ENCODE data around the gene NFE2.
A peak's percentile ranks its signal among the peaks of the same experiment; 100 is the strongest.
"Not testable (repeated sequence)": the region's sequence is repeated elsewhere in the genome, so short reads cannot be mapped to it uniquely, and the experiment has no call there.

The NFE2 gene

DNA sequence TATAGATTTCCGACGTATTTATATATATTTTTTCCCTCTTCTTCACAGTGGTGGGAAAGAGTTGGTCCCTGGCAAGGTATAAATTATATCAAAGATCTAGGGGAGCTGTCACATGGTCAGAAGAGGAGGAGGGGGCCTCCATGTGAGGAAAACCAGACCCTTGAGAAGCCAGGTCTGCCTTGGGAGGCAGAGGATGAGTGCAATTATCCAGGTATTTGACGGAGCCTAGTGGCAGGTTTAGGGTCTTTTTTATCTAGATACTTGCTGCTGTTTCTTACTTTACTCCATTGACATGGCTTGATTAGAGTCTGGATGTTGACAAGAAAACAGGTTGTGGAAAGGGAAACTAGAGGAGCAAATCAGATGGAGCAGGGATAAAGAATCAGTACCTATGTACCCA, 29.6 kb upstream of the NFE2 start:
- Histone ChIP-seq H3K4me3 (ENCODE audit: low read length) (no peak overlapping the region), H3K9ac (ENCODE audit: low read length) (no peak overlapping the region), H3K4me1 (ENCODE audit: control insufficient read depth, insufficient read depth, low read length) (peaks cover 28% of the 10 kb centered on the region), H3K9me3 (ENCODE audit: control insufficient read depth, low read length) (no peaks in the 10 kb centered on the region), H3K36me3 (ENCODE audit: control insufficient read depth, insufficient read depth, low read length, severe bottlenecking) (no peaks in the 10 kb centered on the region), H3K27me3 (replicated peaks; ENCODE audit: control insufficient read depth, insufficient read depth, low read length) (no peaks in the 10 kb centered on the region)
- no peak for DNase-seq (ENCODE audit: low read depth)

DNA sequence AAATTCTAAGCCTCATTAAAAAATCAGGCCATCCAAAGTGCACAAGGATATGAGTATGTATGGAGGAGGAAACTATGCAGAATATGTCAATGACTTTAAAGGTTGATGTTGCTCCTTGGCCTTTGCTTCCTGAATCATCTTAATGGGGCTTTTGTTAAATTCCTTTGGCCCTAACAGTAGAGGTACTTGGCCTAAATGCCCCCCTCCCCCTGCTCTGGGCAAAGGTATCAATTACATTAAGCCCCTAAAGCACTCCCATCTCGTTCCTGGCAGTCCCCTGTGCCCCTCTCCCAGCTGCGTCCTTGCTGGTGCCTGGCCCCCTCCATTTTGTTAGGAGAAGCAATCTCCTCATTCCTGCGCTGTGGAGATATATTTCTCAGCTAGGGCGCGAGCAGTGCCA, 28.9 kb upstream of the NFE2 start:
- Histone ChIP-seq H3K9me3 (ENCODE audit: control insufficient read depth, low read length) (no peaks in the 10 kb centered on the region), H3K4me1 (ENCODE audit: control insufficient read depth, insufficient read depth, low read length) (peaks cover 28% of the 10 kb centered on the region), H3K4me3 (ENCODE audit: low read length) (no peak overlapping the region)

DNA sequence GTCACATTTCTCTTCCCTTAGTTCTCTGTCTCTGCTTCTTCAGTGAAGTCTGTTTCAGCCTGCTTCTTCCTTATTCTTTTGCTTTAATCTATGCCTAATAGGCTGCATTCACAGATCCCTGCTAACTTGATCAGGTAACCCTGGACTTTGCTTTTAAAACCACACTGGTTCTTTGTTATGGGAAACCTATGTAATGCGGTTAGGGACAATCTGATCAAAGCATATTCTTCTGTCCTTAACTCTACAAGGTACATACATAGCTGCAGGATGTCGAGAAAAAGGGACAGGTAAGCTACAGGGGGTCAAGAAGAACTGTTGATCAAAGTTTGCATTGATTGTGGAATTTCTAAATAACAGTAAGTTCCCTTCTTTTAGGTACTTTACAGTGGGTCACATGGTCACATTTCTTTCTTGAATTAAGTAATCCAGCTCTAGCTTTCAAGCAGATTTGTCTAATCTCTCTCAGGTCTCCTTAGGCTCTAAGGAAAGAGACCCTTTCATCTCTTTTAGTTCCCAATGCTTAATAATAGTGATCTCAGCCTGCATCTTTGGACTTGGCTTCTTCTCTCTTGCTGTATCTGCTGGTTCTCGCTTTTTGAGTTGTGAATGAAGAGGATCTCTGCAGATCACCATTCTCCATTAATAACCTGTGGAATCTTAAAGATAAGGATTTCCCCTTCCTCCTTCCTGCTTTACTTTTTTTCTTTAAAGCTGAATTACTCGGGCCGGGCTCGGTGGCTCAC, 28.0 kb upstream of the NFE2 start:
- Histone ChIP-seq H3K27me3 (replicated peaks; ENCODE audit: control insufficient read depth, insufficient read depth, low read length) (no peaks in the 10 kb centered on the region), H3K36me3 (ENCODE audit: control insufficient read depth, insufficient read depth, low read length, severe bottlenecking) (no peaks in the 10 kb centered on the region), H3K4me3 (ENCODE audit: low read length) (no peak overlapping the region), H3K9ac (ENCODE audit: low read length) (no peak overlapping the region), H3K4me1 (ENCODE audit: control insufficient read depth, insufficient read depth, low read length) (peaks cover 28% of the 10 kb centered on the region), H3K9me3 (ENCODE audit: control insufficient read depth, low read length) (no peaks in the 10 kb centered on the region)
- DNase-seq (ENCODE audit: low read depth) = no peak

More for the DNA sequence above, 28.9 kb upstream of the NFE2 start:
- no peaks in the 10 kb centered on the region for H3K36me3 ChIP-seq (ENCODE audit: control insufficient read depth, insufficient read depth, low read length, severe bottlenecking)
- H3K27me3 ChIP-seq (replicated peaks; ENCODE audit: control insufficient read depth, insufficient read depth, low read length) = no peaks in the 10 kb centered on the region
- H3K9ac ChIP-seq (ENCODE audit: low read length) = no peak overlapping the region
- no peak for DNase-seq (ENCODE audit: low read depth)

DNA sequence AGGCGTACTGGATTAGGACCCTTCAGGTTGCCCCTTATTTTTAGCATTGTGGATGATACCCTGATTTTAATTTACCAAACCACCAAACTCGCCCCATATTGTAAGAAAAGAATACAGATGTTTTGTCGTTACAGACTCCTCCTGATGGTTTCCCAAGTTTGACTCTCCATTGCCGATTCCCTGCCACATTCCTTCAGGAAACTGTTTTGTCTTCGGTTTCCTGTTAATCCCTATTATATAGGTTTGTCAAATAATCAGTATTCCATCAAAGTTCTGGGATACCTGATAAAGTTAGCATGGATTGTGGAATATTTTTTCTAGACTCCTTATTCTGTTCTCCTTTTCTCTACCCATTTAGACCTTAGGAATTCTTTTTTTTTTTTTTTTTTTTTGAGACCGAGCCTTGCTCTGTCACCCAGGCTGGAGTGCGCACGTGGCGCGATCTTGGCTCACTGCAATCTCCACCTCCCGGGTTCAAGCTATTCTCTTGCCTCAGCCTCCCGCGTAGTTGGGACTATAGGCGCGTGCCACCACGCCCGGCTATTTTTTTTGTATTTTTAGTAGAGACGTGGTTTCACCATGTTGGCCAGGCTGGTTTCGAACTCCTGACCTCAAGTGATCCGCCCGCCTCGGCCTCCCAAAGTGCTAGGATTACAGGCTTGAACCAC, 24.8 kb upstream of the NFE2 start:
- H3K9me3 ChIP-seq (ENCODE audit: control insufficient read depth, low read length); H3K36me3 ChIP-seq (ENCODE audit: control insufficient read depth, insufficient read depth, low read length, severe bottlenecking); H3K27me3 ChIP-seq (replicated peaks; ENCODE audit: control insufficient read depth, insufficient read depth, low read length); DNase-seq (ENCODE audit: low read depth): not testable (repeated sequence)
- peak overlapping the region; percentile 98 for H3K9ac ChIP-seq (ENCODE audit: low read length)
- H3K4me3 ChIP-seq (ENCODE audit: low read length) = peak overlapping the region; percentile 97
- peaks cover 20% of the 10 kb centered on the region for H3K4me1 ChIP-seq (ENCODE audit: control insufficient read depth, insufficient read depth, low read length)

DNA sequence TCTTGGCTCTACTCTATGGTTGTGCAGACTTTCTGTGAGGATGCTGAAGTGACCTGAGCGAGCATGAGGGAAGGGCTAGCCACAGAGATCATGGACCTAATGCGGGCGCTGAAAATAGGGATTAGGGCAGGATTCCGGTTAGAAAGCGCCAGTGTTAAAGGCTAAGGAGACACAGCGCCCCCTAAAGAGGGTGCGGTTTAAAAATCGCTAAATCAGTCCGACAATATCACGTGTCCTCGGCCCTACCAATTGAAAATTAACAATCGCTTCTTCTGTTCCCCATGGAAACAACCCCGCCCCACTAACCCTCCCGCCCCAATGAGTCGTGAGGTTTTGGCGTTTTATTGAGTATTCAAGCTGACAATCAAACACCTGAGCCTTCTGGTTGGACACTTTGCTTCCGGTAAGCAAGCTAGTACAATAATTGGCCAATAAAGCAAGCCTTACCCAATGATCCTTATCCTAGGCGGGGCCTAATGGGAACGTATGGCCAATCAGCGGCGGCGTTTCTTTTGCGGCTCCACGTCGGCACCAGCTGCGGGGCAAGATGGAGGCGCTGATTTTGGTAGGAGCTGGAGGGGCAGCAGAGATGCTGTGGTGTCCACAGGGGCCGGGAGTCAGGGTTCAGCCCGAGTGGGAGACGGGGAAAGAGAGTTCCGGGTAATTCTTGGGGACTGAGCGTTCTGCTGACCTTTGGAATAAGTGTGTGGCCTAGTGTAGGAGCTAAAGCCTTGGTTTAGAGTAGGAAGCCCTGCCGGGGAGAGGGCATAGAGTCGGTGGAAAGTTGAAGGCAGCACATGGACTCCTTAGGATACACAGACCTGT, 24.0 kb upstream of the NFE2 start, which contains the start of gene COPZ1:
Gene COPZ1, plus strand, starts transcription at position 515 of the 825 bp plus-strand sequence. Its CDS starts 33 bp downstream, at position 548.
- H3K27me3 ChIP-seq (replicated peaks; ENCODE audit: control insufficient read depth, insufficient read depth, low read length) = no peaks in the 10 kb centered on the region
- H3K9ac ChIP-seq (ENCODE audit: low read length) = peak within 1 kb of the TSS; percentile 98
- H3K4me3 ChIP-seq (ENCODE audit: low read length) = peak within 1 kb of the TSS; percentile 97
- peaks cover 17% of the 10 kb centered on the region for H3K4me1 ChIP-seq (ENCODE audit: control insufficient read depth, insufficient read depth, low read length)
- no peaks in the 10 kb centered on the region for H3K36me3 ChIP-seq (ENCODE audit: control insufficient read depth, insufficient read depth, low read length, severe bottlenecking)
- peak; percentile 99 for DNase-seq (ENCODE audit: low read depth)
- no peaks in the 10 kb centered on the region for H3K9me3 ChIP-seq (ENCODE audit: control insufficient read depth, low read length)

DNA sequence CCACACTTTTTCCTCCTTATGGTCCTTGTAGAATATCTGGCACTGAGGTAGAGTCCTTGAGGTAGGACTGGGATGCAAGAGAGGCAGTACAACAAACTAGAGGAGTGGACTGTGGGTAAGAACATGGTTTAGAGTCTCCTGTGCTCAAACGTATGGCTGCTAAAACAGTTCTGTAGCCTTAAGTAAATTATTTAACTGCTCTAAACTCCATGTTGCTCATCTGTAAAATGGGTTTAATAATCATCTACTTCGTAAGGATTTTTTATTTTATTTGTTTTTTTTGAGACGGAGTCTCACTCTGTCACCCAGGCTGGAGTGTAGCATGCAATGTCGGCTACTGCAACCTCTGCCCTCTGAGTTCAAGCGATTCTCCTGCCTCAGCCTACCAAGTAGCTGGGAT, 20.5 kb upstream of the NFE2 start:
- H3K4me3 ChIP-seq (ENCODE audit: low read length) = no peak overlapping the region
- no peak for DNase-seq (ENCODE audit: low read depth)

DNA sequence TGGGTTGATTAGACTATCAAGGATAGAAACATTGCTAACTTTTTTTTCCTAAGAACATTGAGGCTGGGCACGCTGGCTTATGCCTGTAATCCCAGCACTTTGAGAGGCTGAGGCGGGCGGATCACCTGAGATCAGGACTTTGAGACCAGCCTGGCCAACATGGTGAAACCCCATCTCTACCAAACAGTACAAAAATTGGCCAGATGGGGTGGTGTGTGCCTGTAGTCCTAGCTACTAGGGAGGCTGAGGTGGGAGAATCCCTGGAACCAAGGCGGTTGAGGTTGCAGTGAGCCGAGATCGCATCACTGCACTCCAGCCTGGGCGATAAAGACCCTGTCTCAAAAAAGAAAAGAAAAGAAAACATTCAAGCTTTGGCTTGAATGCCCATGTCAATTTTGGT, 11.5 kb upstream of the NFE2 start:
- H3K9me3 ChIP-seq (ENCODE audit: control insufficient read depth, low read length); H3K4me3 ChIP-seq (ENCODE audit: low read length); H3K4me1 ChIP-seq (ENCODE audit: control insufficient read depth, insufficient read depth, low read length); H3K27me3 ChIP-seq (replicated peaks; ENCODE audit: control insufficient read depth, insufficient read depth, low read length); H3K9ac ChIP-seq (ENCODE audit: low read length); DNase-seq (ENCODE audit: low read depth); H3K36me3 ChIP-seq (ENCODE audit: control insufficient read depth, insufficient read depth, low read length, severe bottlenecking): not testable (repeated sequence)

More for the DNA sequence above, 20.5 kb upstream of the NFE2 start:
- Histone ChIP-seq H3K9ac (ENCODE audit: low read length) (no peak overlapping the region), H3K9me3 (ENCODE audit: control insufficient read depth, low read length) (no peaks in the 10 kb centered on the region), H3K27me3 (replicated peaks; ENCODE audit: control insufficient read depth, insufficient read depth, low read length) (no peaks in the 10 kb centered on the region), H3K4me1 (ENCODE audit: control insufficient read depth, insufficient read depth, low read length) (peaks cover 2% of the 10 kb centered on the region), H3K36me3 (ENCODE audit: control insufficient read depth, insufficient read depth, low read length, severe bottlenecking) (no peaks in the 10 kb centered on the region)

DNA sequence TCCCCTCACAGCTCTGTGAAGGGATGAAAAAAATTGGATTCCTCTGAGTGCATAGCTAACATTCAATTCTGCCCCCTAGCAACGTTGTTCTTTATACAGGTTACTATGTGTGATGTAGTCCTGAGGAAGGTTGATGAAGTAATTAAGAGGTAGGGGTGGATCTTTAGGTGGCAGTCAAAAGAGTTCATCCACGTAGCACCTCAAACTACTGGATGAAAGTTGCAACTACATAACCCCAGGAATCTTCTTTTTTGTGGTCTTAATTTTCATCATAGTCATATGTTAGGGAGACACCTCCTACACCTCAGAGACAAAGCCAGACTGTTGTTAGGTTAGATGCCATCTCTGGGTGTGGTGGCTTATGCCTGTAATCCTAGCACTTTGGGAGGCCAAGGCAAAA, 10.2 kb upstream of the NFE2 start:
- H3K36me3 ChIP-seq (ENCODE audit: control insufficient read depth, insufficient read depth, low read length, severe bottlenecking) = no peaks in the 10 kb centered on the region
- H3K27me3 ChIP-seq (replicated peaks; ENCODE audit: control insufficient read depth, insufficient read depth, low read length) = no peaks in the 10 kb centered on the region
- no peak for DNase-seq (ENCODE audit: low read depth)
- H3K4me3 ChIP-seq (ENCODE audit: low read length) = no peak overlapping the region
- H3K9ac ChIP-seq (ENCODE audit: low read length) = no peak overlapping the region
- no peaks in the 10 kb centered on the region for H3K9me3 ChIP-seq (ENCODE audit: control insufficient read depth, low read length)
- no peaks in the 10 kb centered on the region for H3K4me1 ChIP-seq (ENCODE audit: control insufficient read depth, insufficient read depth, low read length)

DNA sequence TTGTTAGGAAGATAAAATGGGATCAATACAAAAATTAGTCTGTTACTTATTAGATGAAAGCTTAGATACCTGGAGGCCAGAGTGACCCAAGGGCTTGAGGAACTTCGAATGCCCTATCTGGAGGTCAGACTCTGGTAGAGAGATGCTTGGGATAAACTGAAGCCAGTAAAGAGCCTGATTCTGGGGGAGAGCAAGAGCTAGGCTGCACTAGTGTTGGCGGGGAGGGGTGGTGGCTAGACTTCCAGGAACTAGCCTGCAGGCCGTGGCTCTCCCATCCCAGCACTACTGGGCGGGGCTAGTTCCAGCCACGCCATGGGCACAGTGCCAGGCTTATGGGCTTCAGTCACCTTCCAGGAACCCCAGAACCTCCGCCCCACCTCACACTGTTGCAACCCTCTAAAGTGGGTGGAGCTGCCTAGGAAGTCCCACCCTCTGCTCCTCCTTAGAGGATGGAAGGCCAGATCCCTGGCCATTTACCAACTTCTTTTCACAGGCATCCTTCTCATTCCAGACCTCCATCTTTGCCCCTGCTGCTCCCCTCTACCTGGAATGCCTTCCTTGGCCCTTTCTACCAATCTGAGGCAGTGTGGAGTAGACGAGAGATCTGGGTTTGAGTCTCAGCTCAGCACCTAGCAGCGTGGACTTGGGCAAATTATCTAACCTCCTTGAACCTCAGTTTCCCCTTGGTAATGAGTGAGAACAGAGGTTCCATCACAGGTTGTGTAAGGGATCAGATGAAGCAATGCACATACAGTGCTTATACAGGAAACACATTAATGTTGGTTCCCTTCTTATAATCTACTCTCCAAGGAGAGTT, 6.3 kb upstream of the NFE2 start:
- H3K4me3 ChIP-seq (ENCODE audit: low read length) = no peak overlapping the region
- no peak overlapping the region for H3K9ac ChIP-seq (ENCODE audit: low read length)
- no peaks in the 10 kb centered on the region for H3K36me3 ChIP-seq (ENCODE audit: control insufficient read depth, insufficient read depth, low read length, severe bottlenecking)
- H3K27me3 ChIP-seq (replicated peaks; ENCODE audit: control insufficient read depth, insufficient read depth, low read length) = no peaks in the 10 kb centered on the region
- DNase-seq (ENCODE audit: low read depth) = peak; percentile 54
- H3K4me1 ChIP-seq (ENCODE audit: control insufficient read depth, insufficient read depth, low read length) = peaks cover 9% of the 10 kb centered on the region
- no peaks in the 10 kb centered on the region for H3K9me3 ChIP-seq (ENCODE audit: control insufficient read depth, low read length)

DNA sequence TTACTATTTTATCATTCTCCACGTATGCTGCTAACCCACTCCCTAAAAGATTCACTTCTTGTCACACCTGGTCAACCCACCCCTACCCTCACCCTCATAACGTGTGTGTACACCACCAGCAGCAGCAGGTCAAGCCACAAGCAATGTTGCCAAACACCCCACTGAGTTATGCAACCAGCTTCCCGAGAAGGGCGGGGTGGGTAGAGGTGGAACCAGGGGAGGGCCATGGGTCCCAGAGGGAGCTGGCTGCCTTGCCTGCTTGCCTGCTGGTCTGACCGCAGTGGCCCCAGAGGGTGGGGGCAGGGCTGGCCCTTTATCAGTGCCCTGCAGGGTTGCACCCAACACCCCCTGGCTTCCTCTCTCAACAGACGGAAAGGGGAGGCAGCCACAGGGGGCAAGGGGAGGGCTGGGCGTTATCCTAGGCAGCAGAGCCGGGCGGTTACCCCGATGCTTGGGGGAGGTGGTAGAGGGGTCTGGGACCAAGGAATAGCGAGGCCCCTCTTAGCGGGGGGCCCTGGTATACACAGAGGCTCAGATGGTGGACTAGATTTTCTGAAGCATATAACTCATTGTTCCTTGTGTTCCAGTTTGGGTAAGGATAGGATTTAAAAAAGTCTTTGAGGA, 3.5 kb upstream of the NFE2 start:
- Histone ChIP-seq H3K4me1 (ENCODE audit: control insufficient read depth, insufficient read depth, low read length) (peaks cover 28% of the 10 kb centered on the region), H3K27me3 (replicated peaks; ENCODE audit: control insufficient read depth, insufficient read depth, low read length) (no peaks in the 10 kb centered on the region), H3K9ac (ENCODE audit: low read length) (no peak overlapping the region), H3K9me3 (ENCODE audit: control insufficient read depth, low read length) (no peaks in the 10 kb centered on the region), H3K36me3 (ENCODE audit: control insufficient read depth, insufficient read depth, low read length, severe bottlenecking) (no peaks in the 10 kb centered on the region), H3K4me3 (ENCODE audit: low read length) (no peak overlapping the region)
- peak; percentile 80 for DNase-seq (ENCODE audit: low read depth)

Data from adipocyte (in vitro differentiated cells).